DMS 273 treated with DMSO at 0.1 percent for 48 hours (cell line): ENCODE results near the gene KIF17.

Experiments used
- DNase-seq: peaks from one replicate; lab custom pipeline; 2025; lab: John Stamatoyannopoulos, UW

Gene KIF17

GRCh38 chr1:20625176-20626097 lies 92.4 kb downstream of the KIF17 start:
- no peak for DNase-seq

GRCh38 chr1:20624709-20625108 lies 93.1 kb downstream of the KIF17 start:
- DNase-seq = no peak

- DNase-seq = no peak
Observed at GRCh38 chr1:20621012-20621411, 96.8 kb downstream of the KIF17 start.

- DNase-seq = no peak
Observed at GRCh38 chr1:20619999-20620398, 97.8 kb downstream of the KIF17 start.

- DNase-seq = no peak
Observed at GRCh38 chr1:20618550-20618949, 99.3 kb downstream of the KIF17 start.

GRCh38 chr1:20616847-20617487 lies 100.8 kb downstream of the KIF17 start:
- no peak for DNase-seq

- DNase-seq = no peak
Observed at GRCh38 chr1:20615946-20616846, 101.6 kb downstream of the KIF17 start.

GRCh38 chr1:20614131-20614579 lies 103.7 kb downstream of the KIF17 start:
- DNase-seq = no peak
